Kidney epithelial cell (primary cell): ENCODE data around the gene ZNF592. TPM values are rescaled to one million over a fixed set of nuclear protein-coding genes. Genes with fewer than 3 reads are reported as not detected.

Experiments used
- DNase-seq: peaks from one replicate; pipeline ENCODE4 v3.0.0-alpha.2; 2010; ENCODE audit warnings: low read depth
- H3K27me3 ChIP-seq: 2 replicates; pipeline ENCODE4 v1.6.0; 2011; ENCODE audit warnings: low read length; ENCODE audit not compliant: control insufficient read depth, insufficient read depth
- H3K36me3 ChIP-seq: 2 replicates; pipeline ENCODE4 v1.5.1; 2011; ENCODE audit warnings: low read length; ENCODE audit not compliant: control insufficient read depth, insufficient read depth
- H3K4me3 ChIP-seq: 2 replicates; pipeline ENCODE4 v1.5.1; 2011; ENCODE audit warnings: low read depth, mild to moderate bottlenecking, control low read depth, low read length
- CTCF ChIP-seq: IDR thresholded peaks from 2 replicates; pipeline ENCODE4 v1.5.1; 2011; ENCODE audit warnings: mild to moderate bottlenecking, moderate library complexity, low read length, control low read depth, inconsistent platforms; ENCODE audit not compliant: insufficient read depth, poor library complexity, severe bottlenecking
- total RNA-seq: library from RNA; depleted of rRNA; stranded (reverse); fragments of >200 nt; gene quantifications from 2 replicates; pipeline ENCODE4 v1.2.3, GENCODE V29; 2015

The ZNF592 gene
- total RNA-seq, 1 donor from 2014 or later, result 18.8 TPM

DNA sequence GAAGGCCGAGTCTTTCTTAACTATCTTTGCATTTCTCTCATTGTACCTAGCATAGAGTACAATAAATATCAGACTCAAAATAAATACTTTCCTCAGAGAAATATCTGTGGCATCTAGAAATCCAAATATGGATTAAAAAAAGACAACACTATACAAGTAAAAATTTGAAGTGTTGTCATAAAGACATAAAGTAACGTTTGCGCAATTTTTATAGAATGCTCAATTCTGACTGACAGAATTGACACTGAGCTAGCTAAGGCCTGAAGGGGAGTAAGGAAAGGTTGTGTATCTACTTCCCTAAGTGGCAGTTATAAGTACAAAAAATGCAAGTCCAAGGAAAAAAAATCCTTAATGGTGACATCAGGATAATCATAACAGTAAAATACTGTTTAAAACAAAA lies 33.6 kb upstream of the ZNF592 start:
- Histone ChIP-seq H3K4me3 (peak overlapping the region; percentile 80), H3K27me3 (no peaks in the 10 kb centered on the region), H3K36me3 (peaks cover 2% of the 10 kb centered on the region)
- TF ChIP-seq CTCF, result no peak
- DNase-seq, result no peak

DNA sequence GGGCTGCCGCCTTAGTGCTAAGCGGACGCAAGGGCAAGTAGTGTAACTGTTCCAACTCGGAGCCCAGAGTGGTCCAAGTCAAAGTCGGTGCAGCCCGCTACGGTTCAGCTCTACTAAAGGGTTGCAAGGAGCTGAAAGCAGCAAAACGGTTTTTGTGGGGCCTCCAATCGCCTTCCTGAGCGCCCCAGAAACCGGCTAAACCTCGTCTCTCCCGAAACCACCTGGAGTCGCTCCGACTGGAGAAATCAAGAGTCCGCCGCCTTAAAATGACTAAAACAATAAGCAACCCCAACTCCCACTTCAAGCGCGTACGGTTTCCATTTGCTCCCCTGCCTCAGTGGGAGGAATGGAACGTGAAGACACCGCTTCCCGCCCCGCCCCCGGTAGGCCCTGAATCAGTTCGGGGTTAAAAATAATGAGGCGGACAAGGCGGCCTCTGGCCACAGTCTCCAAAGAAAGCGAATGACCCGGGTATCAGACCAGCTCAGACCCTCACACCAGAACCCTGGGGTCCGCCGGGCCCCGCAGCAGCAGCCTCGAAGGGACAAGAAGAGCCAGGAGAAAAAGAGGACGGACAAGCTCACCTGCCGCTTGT lies 32.9 kb upstream of the ZNF592 start:
- peak overlapping the region; percentile 80 for H3K4me3 ChIP-seq
- H3K27me3 ChIP-seq, result no peaks in the 10 kb centered on the region
- no peak for DNase-seq
- no peak for TF ChIP-seq CTCF
- H3K36me3 ChIP-seq, result peaks cover 2% of the 10 kb centered on the region

DNA sequence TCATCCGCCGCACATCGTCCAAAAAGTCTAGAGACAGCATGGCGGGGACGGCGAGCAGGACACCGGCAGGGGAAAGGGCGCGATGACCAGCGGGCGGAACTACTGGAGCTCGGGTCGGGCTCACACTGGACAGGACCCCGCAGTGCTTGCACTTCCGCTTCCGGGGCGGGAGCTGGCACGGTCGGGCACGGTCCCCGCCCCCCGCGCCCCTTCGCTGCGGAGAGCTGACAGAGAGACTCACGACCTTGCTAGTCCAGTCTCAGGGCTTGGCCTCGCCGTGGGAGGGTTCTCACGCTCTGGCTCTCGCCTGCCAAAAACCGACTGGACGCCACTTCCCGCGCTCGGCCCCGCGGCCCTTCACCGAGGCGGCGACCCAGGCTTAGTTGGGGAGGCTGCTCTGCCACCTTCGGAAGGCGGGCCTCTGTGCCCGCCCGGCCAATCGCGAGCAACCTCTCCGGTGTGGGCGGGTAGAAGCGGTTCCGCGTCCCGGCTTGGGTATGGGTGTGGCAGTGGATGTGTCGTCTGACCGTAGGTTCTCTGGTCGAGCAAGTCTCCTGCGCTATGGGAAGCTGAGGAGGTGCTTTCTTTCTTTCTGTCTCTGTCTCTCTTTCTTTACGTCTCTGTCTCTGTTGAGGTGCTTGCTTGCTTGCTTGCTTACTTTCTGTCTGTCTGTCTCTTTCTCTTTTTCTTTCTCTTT lies 32.2 kb upstream of the ZNF592 start, which contains the start of gene SEC11A:
TSS of gene SEC11A (minus strand) at position 104 of the 697 bp plus-strand sequence. CDS start at position 40, 64 bp downstream.
- no peaks in the 10 kb centered on the region for H3K36me3 ChIP-seq
- H3K27me3 ChIP-seq, result no peaks in the 10 kb centered on the region
- DNase-seq, result peak; percentile 76
- peak within 1 kb of the TSS; percentile 80 for H3K4me3 ChIP-seq
- TF ChIP-seq CTCF, result no peak

DNA sequence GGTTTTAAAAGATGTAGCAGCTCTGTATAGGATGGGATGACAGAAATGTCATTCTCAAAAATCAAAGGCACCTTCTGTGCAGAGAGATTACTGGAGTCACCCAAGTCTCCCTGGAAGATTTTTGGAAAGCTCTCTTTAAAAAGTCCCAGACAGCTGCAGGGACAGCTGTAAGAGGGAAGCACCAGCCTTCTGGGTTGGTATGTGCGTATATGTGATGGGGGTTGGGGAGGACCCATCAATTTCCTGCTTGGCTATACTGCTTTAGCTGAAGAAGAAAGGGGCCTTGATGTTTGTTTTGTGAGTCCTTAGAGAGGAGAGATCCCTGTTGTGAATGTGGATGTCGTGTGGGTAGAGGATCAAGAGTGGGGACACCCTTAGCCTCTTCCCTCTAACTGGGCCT lies 27.0 kb upstream of the ZNF592 start:
- no peak overlapping the region for H3K4me3 ChIP-seq
- DNase-seq, result no peak
- no peaks in the 10 kb centered on the region for H3K27me3 ChIP-seq
- TF ChIP-seq CTCF, result no peak
- H3K36me3 ChIP-seq, result no peaks in the 10 kb centered on the region

DNA sequence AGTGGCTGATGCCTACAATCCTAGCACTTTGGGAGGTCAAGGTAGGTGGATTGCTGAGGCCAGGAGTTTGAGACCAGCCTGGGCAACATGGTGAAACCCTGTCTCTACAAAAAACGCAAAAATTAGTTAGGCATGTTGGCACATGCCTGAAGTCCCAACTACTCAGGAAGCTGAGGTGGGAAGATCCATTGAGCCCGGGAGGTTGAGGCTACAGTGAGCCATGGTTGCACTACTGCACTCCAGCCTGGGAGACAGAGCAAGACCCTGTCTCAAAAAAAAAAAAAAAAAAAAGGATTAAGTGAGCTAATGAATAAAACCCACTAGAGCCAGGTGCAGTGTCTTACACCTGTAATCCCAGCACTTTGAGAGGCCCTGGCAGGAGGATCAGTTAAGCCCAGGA lies 25.8 kb upstream of the ZNF592 start:
- no peak for DNase-seq
- no peaks in the 10 kb centered on the region for H3K36me3 ChIP-seq
- TF ChIP-seq CTCF, result no peak
- H3K27me3 ChIP-seq, result no peaks in the 10 kb centered on the region
- no peak overlapping the region for H3K4me3 ChIP-seq

DNA sequence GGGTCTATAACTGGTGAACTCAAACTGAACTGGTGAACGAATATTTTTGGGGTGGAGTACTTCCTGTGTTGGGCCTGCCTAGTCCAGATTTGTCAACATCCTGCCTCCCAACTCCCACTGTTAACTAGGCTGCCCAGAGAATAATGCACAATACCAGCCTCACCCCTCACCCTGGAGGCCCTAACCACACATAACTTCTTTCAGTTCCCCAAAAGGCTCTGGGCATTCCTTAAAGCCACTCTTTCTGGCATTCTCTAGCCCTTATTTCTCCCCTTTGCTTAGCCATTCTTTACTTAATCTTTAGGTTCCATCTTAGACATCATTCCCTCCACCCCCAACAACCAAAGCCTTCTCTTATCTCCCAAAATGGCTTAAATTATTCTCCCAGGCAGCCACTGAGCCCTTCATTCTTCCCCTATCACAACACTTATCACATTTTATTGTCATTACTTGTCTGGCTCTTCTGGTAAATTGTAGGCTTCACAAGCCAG lies 23.3 kb upstream of the ZNF592 start:
- no peak for TF ChIP-seq CTCF

More for the DNA sequence above, 23.3 kb upstream of the ZNF592 start:
- Histone ChIP-seq H3K36me3 (no peaks in the 10 kb centered on the region), H3K27me3 (no peaks in the 10 kb centered on the region), H3K4me3 (no peak overlapping the region)
- no peak for DNase-seq
